SK-N-MC (cell line): ENCODE results near the gene DEK.

Source experiments
- EZH2 ChIP-seq: fragments of 200-600 bp; sonication (generic); IDR thresholded peaks from one replicate; pipeline ENCODE4 v1.6.1; 2017; ENCODE audit warnings: antibody characterized with exemption
- FOXP2 ChIP-seq: optimal IDR thresholded peaks from 2 replicates; pipeline ENCODE3; 2011; ENCODE audit warnings: mild to moderate bottlenecking, moderate library complexity; ENCODE audit not compliant: insufficient read depth; ENCODE audit errors: extremely low read length, control extremely low read depth
- POLR2AphosphoS5 ChIP-seq: IDR thresholded peaks from 2 replicates; pipeline ENCODE4 v1.6.1; 2012; ENCODE audit warnings: mild to moderate bottlenecking, low read depth, low read length, borderline replicate concordance

- TF ChIP-seq EZH2 = no peak
- no peak for TF ChIP-seq FOXP2
- TF ChIP-seq POLR2AphosphoS5 = no peak
Observed at GRCh38 chr6:18265787-18266522, 1.6 kb upstream of the DEK start.
